ENCODE measurements around the gene KCNIP3.

DNA sequence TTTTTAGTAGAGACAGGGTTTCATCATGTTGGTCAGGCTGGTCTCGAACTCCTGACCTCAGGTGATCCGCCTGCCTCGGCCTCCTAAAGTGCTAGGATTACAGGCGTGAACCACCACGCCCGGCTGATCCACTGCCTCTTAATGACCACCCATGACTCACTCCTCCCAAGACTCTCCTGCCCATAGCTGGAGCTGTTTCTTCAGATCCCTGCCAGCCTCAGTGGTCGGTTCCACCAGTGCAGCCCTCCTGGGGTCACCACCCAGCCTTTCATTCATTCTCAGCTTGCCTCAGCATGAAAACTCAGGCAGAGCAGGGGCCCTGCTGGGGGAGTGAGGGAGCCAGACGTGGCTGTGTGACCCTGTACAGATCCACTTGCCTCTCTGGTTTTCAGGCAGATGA is 12.5 kb downstream of the KCNIP3 start:
- TF ChIP-seq, protein P1, sequence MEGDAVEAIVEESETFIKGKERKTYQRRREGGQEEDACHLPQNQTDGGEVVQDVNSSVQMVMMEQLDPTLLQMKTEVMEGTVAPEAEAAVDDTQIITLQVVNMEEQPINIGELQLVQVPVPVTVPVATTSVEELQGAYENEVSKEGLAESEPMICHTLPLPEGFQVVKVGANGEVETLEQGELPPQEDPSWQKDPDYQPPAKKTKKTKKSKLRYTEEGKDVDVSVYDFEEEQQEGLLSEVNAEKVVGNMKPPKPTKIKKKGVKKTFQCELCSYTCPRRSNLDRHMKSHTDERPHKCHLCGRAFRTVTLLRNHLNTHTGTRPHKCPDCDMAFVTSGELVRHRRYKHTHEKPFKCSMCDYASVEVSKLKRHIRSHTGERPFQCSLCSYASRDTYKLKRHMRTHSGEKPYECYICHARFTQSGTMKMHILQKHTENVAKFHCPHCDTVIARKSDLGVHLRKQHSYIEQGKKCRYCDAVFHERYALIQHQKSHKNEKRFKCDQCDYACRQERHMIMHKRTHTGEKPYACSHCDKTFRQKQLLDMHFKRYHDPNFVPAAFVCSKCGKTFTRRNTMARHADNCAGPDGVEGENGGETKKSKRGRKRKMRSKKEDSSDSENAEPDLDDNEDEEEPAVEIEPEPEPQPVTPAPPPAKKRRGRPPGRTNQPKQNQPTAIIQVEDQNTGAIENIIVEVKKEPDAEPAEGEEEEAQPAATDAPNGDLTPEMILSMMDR (IDR thresholded peaks at IDR 0.05; ENCODE audit: low read depth, low read length, missing input control), result no peak
- TF ChIP-seq YY1 (IDR thresholded peaks at IDR 0.05), result no peak
- TF ChIP-seq, protein P2, sequence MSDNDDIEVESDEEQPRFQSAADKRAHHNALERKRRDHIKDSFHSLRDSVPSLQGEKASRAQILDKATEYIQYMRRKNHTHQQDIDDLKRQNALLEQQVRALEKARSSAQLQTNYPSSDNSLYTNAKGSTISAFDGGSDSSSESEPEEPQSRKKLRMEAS (IDR thresholded peaks at IDR 0.05), result no peak
- TF ChIP-seq, protein P3, sequence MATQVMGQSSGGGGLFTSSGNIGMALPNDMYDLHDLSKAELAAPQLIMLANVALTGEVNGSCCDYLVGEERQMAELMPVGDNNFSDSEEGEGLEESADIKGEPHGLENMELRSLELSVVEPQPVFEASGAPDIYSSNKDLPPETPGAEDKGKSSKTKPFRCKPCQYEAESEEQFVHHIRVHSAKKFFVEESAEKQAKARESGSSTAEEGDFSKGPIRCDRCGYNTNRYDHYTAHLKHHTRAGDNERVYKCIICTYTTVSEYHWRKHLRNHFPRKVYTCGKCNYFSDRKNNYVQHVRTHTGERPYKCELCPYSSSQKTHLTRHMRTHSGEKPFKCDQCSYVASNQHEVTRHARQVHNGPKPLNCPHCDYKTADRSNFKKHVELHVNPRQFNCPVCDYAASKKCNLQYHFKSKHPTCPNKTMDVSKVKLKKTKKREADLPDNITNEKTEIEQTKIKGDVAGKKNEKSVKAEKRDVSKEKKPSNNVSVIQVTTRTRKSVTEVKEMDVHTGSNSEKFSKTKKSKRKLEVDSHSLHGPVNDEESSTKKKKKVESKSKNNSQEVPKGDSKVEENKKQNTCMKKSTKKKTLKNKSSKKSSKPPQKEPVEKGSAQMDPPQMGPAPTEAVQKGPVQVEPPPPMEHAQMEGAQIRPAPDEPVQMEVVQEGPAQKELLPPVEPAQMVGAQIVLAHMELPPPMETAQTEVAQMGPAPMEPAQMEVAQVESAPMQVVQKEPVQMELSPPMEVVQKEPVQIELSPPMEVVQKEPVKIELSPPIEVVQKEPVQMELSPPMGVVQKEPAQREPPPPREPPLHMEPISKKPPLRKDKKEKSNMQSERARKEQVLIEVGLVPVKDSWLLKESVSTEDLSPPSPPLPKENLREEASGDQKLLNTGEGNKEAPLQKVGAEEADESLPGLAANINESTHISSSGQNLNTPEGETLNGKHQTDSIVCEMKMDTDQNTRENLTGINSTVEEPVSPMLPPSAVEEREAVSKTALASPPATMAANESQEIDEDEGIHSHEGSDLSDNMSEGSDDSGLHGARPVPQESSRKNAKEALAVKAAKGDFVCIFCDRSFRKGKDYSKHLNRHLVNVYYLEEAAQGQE (IDR thresholded peaks at IDR 0.05), result no peak
- TF ChIP-seq RAD21 (IDR thresholded peaks at IDR 0.05), result no peak
- TF ChIP-seq JUND (IDR thresholded peaks at IDR 0.05), result no peak
- TF ChIP-seq, protein P4, sequence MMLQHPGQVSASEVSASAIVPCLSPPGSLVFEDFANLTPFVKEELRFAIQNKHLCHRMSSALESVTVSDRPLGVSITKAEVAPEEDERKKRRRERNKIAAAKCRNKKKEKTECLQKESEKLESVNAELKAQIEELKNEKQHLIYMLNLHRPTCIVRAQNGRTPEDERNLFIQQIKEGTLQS (IDR thresholded peaks at IDR 0.05), result no peak
- no peak for TF ChIP-seq FOXA1 (IDR thresholded peaks at IDR 0.05)
- no peak for TF ChIP-seq GABPA (IDR thresholded peaks at IDR 0.05 in 1 of 2, conservative IDR thresholded peaks at IDR 0.05 in 1 of 2)
- no peak for TF ChIP-seq HNF4G (IDR thresholded peaks at IDR 0.05)

Measured in liver (tissue), 3 donors.